Endodermal cell (in vitro differentiated cells): Measurements from ENCODE around the gene EPAS1. TPM values are rescaled to one million over a fixed set of nuclear protein-coding genes. Genes with fewer than 3 reads are reported as not detected.

Experiments used
- DNase-seq: peaks from one replicate; pipeline ENCODE4 v3.0.0-alpha.2; 2017
- H3K27ac ChIP-seq: 2 replicates; pipeline ENCODE4 v1.5.1; 2013; ENCODE audit warnings: mild to moderate bottlenecking, low read depth, low read length, moderate library complexity
- H3K27me3 ChIP-seq: 2 replicates; pipeline ENCODE4 v1.6.1; 2013; ENCODE audit warnings: mild to moderate bottlenecking, low read length, moderate library complexity; ENCODE audit not compliant: insufficient read depth, control insufficient read depth, poor library complexity, severe bottlenecking
- H3K36me3 ChIP-seq: 2 replicates; pipeline ENCODE4 v1.7.0; 2013; ENCODE audit warnings: mild to moderate bottlenecking, low read length, moderate library complexity; ENCODE audit not compliant: control insufficient read depth, insufficient read depth
- H3K4me1 ChIP-seq: one replicate; pipeline ENCODE4 v1.7.0; 2013; ENCODE audit warnings: low read length; ENCODE audit not compliant: control insufficient read depth, insufficient read depth
- H3K4me3 ChIP-seq: 2 replicates; pipeline ENCODE4 v1.5.1; 2013; ENCODE audit warnings: mild to moderate bottlenecking, low read length, moderate library complexity
- H3K9ac ChIP-seq: 2 replicates; pipeline ENCODE4 v1.6.1; 2013; ENCODE audit warnings: mild to moderate bottlenecking, low read length, moderate library complexity; ENCODE audit not compliant: poor library complexity, severe bottlenecking; ENCODE audit errors: extremely low read depth
- H3K9me3 ChIP-seq: 2 replicates; pipeline ENCODE4 v1.6.1; 2013; ENCODE audit warnings: mild to moderate bottlenecking, low read length, moderate library complexity; ENCODE audit not compliant: control insufficient read depth
- H3K27ac Mint-ChIP-seq: 2 replicates; pipeline ENCODE4 v1.8.0; 2020; ENCODE audit warnings: mixed read lengths
- H3K27me3 Mint-ChIP-seq: 2 replicates; pipeline ENCODE4 v1.8.0; 2021; ENCODE audit warnings: mild to moderate bottlenecking, mixed read lengths; ENCODE audit not compliant: insufficient read depth
- H3K36me3 Mint-ChIP-seq: 2 replicates; pipeline ENCODE4 v1.8.0; 2020; ENCODE audit warnings: low read depth, mixed read lengths
- H3K4me1 Mint-ChIP-seq: 2 replicates; pipeline ENCODE4 v1.8.0; 2020; ENCODE audit warnings: mixed read lengths
- H3K4me3 Mint-ChIP-seq: 2 replicates; pipeline ENCODE4 v1.8.0; 2020; ENCODE audit warnings: mild to moderate bottlenecking, moderate library complexity, mixed read lengths
- H3K9me3 Mint-ChIP-seq: 2 replicates; pipeline ENCODE4 v1.8.0; 2020; ENCODE audit warnings: mild to moderate bottlenecking, mixed read lengths
- CTCF ChIP-seq: fragments of 200-600 bp; sonication (generic); conservative IDR thresholded peaks from 2 replicates; pipeline ENCODE4 v1.5.0; 2021; ENCODE audit warnings: antibody characterized with exemption, mild to moderate bottlenecking
- WGBS, 2 experiments: methylation state at CpG; one replicate each; pipeline versions ENCODE4 v1.1.5 to v1.1.7; 2013; ENCODE audit warnings: missing lambda C conversion rate in 2 of 2, mixed read lengths in 1 of 2; ENCODE audit not compliant: insufficient coverage in 1 of 2, insufficient read length in 1 of 2; 5-methylcytosine and 5-hydroxymethylcytosine counted together
- total RNA-seq, 2 donors: library from RNA; stranded (reverse); fragmentation: NEBNext Ultra II Directional in 1 of 2; extraction: Animal tissue kit (Norgen Biotek cat#: 25700) in 1 of 2; gene quantifications; 2 replicates in 1 of 2; 3 replicates in 1 of 2; pipeline ENCODE4 v1.2.1, GENCODE V29; 2021

EPAS1 gene
- total RNA-seq, 2 donors from 2014 or later = 1.2 to 1.9 TPM

GRCh38 chr2:46273919-46274318, 23.3 kb upstream of the EPAS1 start:
- Mint-ChIP-seq H3K27me3 (peaks cover 10% of the 10 kb centered on the region), H3K4me3 (no peak overlapping the region), H3K36me3 (no peaks in the 10 kb centered on the region), H3K4me1 (peaks cover 19% of the 10 kb centered on the region), H3K27ac (no peak overlapping the region), H3K9me3 (no peaks in the 10 kb centered on the region)
- Histone ChIP-seq H3K9me3 (no peaks in the 10 kb centered on the region), H3K36me3 (no peaks in the 10 kb centered on the region), H3K4me3 (no peak overlapping the region), H3K9ac (no peak overlapping the region), H3K4me1 (no peaks in the 10 kb centered on the region), H3K27ac (no peak overlapping the region), H3K27me3 (peaks cover 9% of the 10 kb centered on the region)
- WGBS, 2 experiments = 82 to 88% methylated on average over 4 to 5 of the region's 5 CpGs
- peak; percentile 22 for DNase-seq
- no peak for TF ChIP-seq CTCF

GRCh38 chr2:46274586-46274985, 22.6 kb upstream of the EPAS1 start:
- no peak for TF ChIP-seq CTCF
- H3K36me3 Mint-ChIP-seq = no peaks in the 10 kb centered on the region

GRCh38 chr2:46275995-46276394, 21.2 kb upstream of the EPAS1 start:
- 79 to 81% methylated on average over 10 to 20 of the region's 20 CpGs for WGBS, 2 experiments
- no peak overlapping the region for H3K27ac ChIP-seq
- no peaks in the 10 kb centered on the region for H3K36me3 ChIP-seq
- no peaks in the 10 kb centered on the region for H3K9me3 Mint-ChIP-seq
- H3K27me3 ChIP-seq = peaks cover 13% of the 10 kb centered on the region
- H3K9ac ChIP-seq = no peak overlapping the region
- peak; percentile 86 for DNase-seq
- no peak for TF ChIP-seq CTCF
- H3K9me3 ChIP-seq = no peaks in the 10 kb centered on the region
- H3K4me1 ChIP-seq = no peaks in the 10 kb centered on the region
- peaks cover 14% of the 10 kb centered on the region for H3K27me3 Mint-ChIP-seq
- no peak overlapping the region for H3K4me3 Mint-ChIP-seq
- no peak overlapping the region for H3K27ac Mint-ChIP-seq
- no peaks in the 10 kb centered on the region for H3K36me3 Mint-ChIP-seq
- no peak overlapping the region for H3K4me3 ChIP-seq
- peaks cover 2% of the 10 kb centered on the region for H3K4me1 Mint-ChIP-seq

More at GRCh38 chr2:46274586-46274985, 22.6 kb upstream of the EPAS1 start:
- WGBS, 2 experiments = 88 to 94% methylated on average over 2 to 4 of the region's 4 CpGs
- Histone ChIP-seq H3K9ac (no peak overlapping the region), H3K4me1 (no peaks in the 10 kb centered on the region), H3K36me3 (no peaks in the 10 kb centered on the region), H3K27ac (no peak overlapping the region), H3K4me3 (no peak overlapping the region), H3K27me3 (peaks cover 13% of the 10 kb centered on the region), H3K9me3 (no peaks in the 10 kb centered on the region)
- no peak overlapping the region for H3K4me3 Mint-ChIP-seq
- H3K9me3 Mint-ChIP-seq = no peaks in the 10 kb centered on the region
- peak; percentile 8 for DNase-seq
- H3K4me1 Mint-ChIP-seq = peaks cover 16% of the 10 kb centered on the region
- H3K27me3 Mint-ChIP-seq = peaks cover 14% of the 10 kb centered on the region
- no peak overlapping the region for H3K27ac Mint-ChIP-seq
